ENCODE measurements around the gene PTPA. TPM values are rescaled to one million over a fixed set of nuclear protein-coding genes. Genes with fewer than 3 reads are reported as not detected.

Gene PTPA
- total and polyA plus RNA-seq, 2 of the 4 experiments (the other 2 are of a cell fraction): 124 to 149 TPM

DNA sequence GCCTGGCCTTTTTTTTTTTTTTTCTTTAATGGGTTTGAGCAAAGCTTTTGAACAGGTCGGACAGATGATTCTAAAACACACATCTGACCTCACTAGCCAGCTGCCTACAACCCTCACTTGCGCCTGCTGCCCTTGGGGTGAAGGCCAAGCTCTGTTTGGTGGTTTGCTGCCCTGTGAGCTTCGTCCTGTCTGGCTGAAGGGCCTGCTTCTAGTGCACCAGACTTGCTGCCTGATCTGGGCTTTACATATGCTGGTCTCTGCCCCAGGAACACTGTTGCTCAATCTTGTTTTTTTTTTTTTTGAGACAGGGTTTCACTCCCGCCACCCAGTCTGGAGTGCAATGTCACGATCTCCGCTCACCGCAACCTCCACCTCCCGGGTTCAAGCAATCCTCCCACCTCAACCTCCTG is 46.7 kb upstream of the PTPA start:
- 83% methylated on average over 1 of the region's 8 CpGs; no CpG with 5 or more reads in 1 of the 2 experiments for WGBS, 2 experiments (ENCODE audit: extremely low coverage in 2 of 2, insufficient read length in 1 of 2)
- no peaks in the 10 kb centered on the region for H4K20me1 ChIP-seq (ENCODE audit: insufficient read depth, low read length)
- in situ Hi-C loops (cut with MboI; ENCODE audit: low sequenced_read_pairs): no loop called here

More for the DNA sequence above, 46.7 kb upstream of the PTPA start:
- no peak overlapping the region for H3K4ac ChIP-seq (ENCODE audit: low read depth, low read length)
- H3K14ac ChIP-seq (replicated peaks; ENCODE audit: low read depth, low read length): no peak overlapping the region
- no peak overlapping the region for H4K8ac ChIP-seq (ENCODE audit: low read depth in 2 of 2, low read length in 2 of 2)
- no peak overlapping the region for H2BK120ac ChIP-seq (ENCODE audit: low read depth, low read length)
- H3K9me3 ChIP-seq (ENCODE audit: control insufficient read depth, insufficient read depth, low read length): no peaks in the 10 kb centered on the region
- H2AK9ac ChIP-seq (replicated peaks; ENCODE audit: low read depth, low read length, poor library complexity): no peak overlapping the region
- no peak overlapping the region for H2BK20ac ChIP-seq (ENCODE audit: low read depth, low read length)
- peaks cover 55% of the 10 kb centered on the region for H3K36me3 ChIP-seq (ENCODE audit: control insufficient read depth, insufficient read depth, low read length)
- no peak overlapping the region for H3K4me2 ChIP-seq (ENCODE audit: low read depth, low read length)
- H3K23ac ChIP-seq (ENCODE audit: low read depth, low read length): no peak overlapping the region
- H2BK15ac ChIP-seq (ENCODE audit: low read depth, low read length): no peak overlapping the region
- no peaks in the 10 kb centered on the region for H3K27me3 ChIP-seq (ENCODE audit: control insufficient read depth, insufficient read depth, low read length)
- no peak overlapping the region for H3K4me3 ChIP-seq (ENCODE audit: insufficient read depth, low read depth, low read length)
- H3K4me1 ChIP-seq (ENCODE audit: control insufficient read depth, insufficient read depth, low read length): no peaks in the 10 kb centered on the region
- CTCF ChIA-PET: no interaction called here
- POLR2A ChIA-PET (ENCODE audit: unreplicated experiment): interaction anchor here (0.6 to 0.8 kb wide), 2 partner anchors 8 to 118 kb away, joined by 3 read pairs; no protein-coding TSS in a partner anchor
- H2BK5ac ChIP-seq (ENCODE audit: low read depth, low read length, poor library complexity, severe bottlenecking): no peak overlapping the region
- H2AK5ac ChIP-seq (ENCODE audit: low read depth, low read length): no peak overlapping the region
- no peak overlapping the region for H3K27ac ChIP-seq (ENCODE audit: insufficient read depth, low read length)
- TF ChIP-seq RFX5 (IDR thresholded peaks at IDR 0.05; ENCODE audit: low read depth, low read length): no peak
- TF ChIP-seq NFE2L2 (IDR thresholded peaks at IDR 0.05; ENCODE audit: low read depth, low read length): no peak
- TF ChIP-seq MXI1 (IDR thresholded peaks at IDR 0.05; ENCODE audit: borderline replicate concordance, low read depth, low read length): no peak
- TF ChIP-seq POLR2A (IDR thresholded peaks at IDR 0.05; ENCODE audit: low read depth, low read length): no peak
- TF ChIP-seq CHD1 (IDR thresholded peaks at IDR 0.05; ENCODE audit: low read depth, low read length): no peak
- TF ChIP-seq USF2 (IDR thresholded peaks at IDR 0.05; ENCODE audit: low read depth, low read length): no peak
- TF ChIP-seq MAFK (IDR thresholded peaks at IDR 0.05; ENCODE audit: low read depth, low read length): no peak
- no peak for TF ChIP-seq RCOR1 (IDR thresholded peaks at IDR 0.05; ENCODE audit: insufficient replicate concordance, low read length)
- TF ChIP-seq CTCF (conservative IDR thresholded peaks at IDR 0.05; ENCODE audit: low read depth, low read length): no peak
- no peak for TF ChIP-seq FOS (IDR thresholded peaks at IDR 0.05; ENCODE audit: low read depth, low read length)
- no peak for TF ChIP-seq BHLHE40 (IDR thresholded peaks at IDR 0.05; ENCODE audit: low read depth, low read length)
- TF ChIP-seq MAZ (IDR thresholded peaks at IDR 0.05; ENCODE audit: borderline replicate concordance, low read depth, low read length): no peak
- no peak for TF ChIP-seq CEBPB (IDR thresholded peaks at IDR 0.05; ENCODE audit: low read depth, low read length)
- TF ChIP-seq, protein P1, sequence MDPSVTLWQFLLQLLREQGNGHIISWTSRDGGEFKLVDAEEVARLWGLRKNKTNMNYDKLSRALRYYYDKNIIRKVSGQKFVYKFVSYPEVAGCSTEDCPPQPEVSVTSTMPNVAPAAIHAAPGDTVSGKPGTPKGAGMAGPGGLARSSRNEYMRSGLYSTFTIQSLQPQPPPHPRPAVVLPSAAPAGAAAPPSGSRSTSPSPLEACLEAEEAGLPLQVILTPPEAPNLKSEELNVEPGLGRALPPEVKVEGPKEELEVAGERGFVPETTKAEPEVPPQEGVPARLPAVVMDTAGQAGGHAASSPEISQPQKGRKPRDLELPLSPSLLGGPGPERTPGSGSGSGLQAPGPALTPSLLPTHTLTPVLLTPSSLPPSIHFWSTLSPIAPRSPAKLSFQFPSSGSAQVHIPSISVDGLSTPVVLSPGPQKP (IDR thresholded peaks at IDR 0.05; ENCODE audit: borderline replicate concordance, low read depth, low read length): no peak
- no peak for TF ChIP-seq SMC3 (IDR thresholded peaks at IDR 0.05; ENCODE audit: low read depth, low read length)
- no peak for TF ChIP-seq RAD21 (IDR thresholded peaks at IDR 0.05; ENCODE audit: low read length)
- dilution Hi-C loops (cut with HindIII; ENCODE audit: low sequenced_read_pairs, unreplicated experiment): no loop called here
- no peak overlapping the region for H3K18ac ChIP-seq (ENCODE audit: low read depth, low read length)
- no peak overlapping the region for H3K56ac ChIP-seq (ENCODE audit: extremely low read depth, insufficient read depth, low read length)
- no peaks in the 10 kb centered on the region for H3K9me1 ChIP-seq (ENCODE audit: insufficient read depth, low read length)
- no peak overlapping the region for H4K91ac ChIP-seq (ENCODE audit: insufficient read depth, low read depth, low read length)
- DNase-seq (no peak), ATAC-seq (ENCODE audit: low read depth) (no peak)
- intact Hi-C loops (cut with micrococcal nuclease): no loop called here
- no TSS peak for BruUV-seq (replicated peaks)
- no peak overlapping the region for H3K9ac ChIP-seq (ENCODE audit: low read depth, low read length)
- 0 out of 4 replicates have a peak, but pooled peaks cover 0 to 1% of the 10 kb centered on the region in 2 experiments for H3K79me1 ChIP-seq (ENCODE audit: low read depth in 1 of 2, low read length in 2 of 2)
- H4K5ac ChIP-seq (ENCODE audit: low read depth, low read length): no peak overlapping the region
- H2AFZ ChIP-seq (replicated peaks; ENCODE audit: low read length, poor library complexity): no peak overlapping the region

Measured in IMR-90 (cell line).